ENCODE measurements around the gene PARVB.

PARVB gene

DNA sequence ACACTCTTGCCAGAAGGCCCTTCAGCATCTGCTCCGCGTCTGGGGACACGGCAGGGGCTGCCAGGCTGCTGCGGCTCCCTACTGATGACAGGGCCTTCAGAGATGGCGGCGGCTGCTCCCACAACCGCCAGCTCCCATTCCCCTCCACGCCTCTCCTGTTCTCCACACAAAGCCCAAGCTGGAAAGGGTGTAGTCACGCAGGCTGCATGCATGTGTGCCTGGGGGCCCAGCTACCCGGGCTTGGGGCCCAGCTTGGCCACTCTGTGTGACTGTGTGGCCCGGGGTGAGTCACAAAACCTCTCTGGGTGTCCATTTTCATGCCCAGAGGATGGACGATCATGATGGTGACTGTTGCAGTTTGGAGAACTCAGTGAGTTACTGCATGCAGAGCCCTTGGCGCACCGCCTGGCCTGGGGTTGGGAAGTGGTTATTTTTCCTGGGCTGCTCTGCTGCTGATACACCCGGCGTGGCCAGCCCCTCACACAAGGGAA, 31.7 kb upstream of the PARVB start:
- TF ChIP-seq, protein P1, sequence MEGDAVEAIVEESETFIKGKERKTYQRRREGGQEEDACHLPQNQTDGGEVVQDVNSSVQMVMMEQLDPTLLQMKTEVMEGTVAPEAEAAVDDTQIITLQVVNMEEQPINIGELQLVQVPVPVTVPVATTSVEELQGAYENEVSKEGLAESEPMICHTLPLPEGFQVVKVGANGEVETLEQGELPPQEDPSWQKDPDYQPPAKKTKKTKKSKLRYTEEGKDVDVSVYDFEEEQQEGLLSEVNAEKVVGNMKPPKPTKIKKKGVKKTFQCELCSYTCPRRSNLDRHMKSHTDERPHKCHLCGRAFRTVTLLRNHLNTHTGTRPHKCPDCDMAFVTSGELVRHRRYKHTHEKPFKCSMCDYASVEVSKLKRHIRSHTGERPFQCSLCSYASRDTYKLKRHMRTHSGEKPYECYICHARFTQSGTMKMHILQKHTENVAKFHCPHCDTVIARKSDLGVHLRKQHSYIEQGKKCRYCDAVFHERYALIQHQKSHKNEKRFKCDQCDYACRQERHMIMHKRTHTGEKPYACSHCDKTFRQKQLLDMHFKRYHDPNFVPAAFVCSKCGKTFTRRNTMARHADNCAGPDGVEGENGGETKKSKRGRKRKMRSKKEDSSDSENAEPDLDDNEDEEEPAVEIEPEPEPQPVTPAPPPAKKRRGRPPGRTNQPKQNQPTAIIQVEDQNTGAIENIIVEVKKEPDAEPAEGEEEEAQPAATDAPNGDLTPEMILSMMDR (IDR thresholded peaks at IDR 0.05; ENCODE audit: insufficient read depth, missing control alignments), result no peak
- no peak for DNase-seq (ENCODE audit: insufficient read length, low spot score)
- no peak for FAIRE-seq

DNA sequence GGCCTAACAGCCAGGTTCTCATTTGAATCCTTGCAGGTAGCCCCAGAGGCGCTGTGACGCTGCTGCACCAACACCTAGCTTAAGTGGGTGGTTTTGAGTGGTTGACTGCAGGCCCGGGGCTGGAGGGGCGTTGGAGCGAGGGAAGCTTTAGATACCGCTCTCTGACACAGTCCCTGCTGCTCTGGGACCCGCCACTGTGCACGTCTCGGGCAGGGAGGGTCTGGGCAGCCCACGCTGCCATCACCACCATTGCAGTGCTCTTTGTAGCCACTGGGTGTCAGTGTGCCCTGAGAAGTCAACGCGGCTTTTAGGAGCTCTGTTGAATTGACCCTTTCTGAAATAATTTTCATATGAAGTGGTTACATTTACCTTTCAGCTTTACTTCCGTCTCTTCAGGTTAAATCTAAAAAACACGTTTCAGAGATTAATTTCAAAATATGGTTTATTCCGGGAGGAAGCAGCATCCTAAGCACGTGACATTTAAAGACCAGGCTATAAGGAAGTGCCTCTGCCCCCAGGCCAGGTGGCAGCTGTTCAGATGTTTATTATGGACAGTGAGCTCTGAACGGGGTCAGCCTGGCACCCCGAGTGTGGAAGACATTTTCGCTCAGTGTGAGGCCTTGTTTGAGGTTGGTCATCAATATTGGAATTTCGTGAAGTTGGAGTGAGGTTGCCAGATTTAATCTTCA, 30.9 kb upstream of the PARVB start:
- TF ChIP-seq, protein P1 (IDR thresholded peaks at IDR 0.05; ENCODE audit: insufficient read depth, missing control alignments), result peak; percentile 86
- DNase-seq (ENCODE audit: insufficient read length, low spot score), result peak; percentile 54
- FAIRE-seq, result no peak

DNA sequence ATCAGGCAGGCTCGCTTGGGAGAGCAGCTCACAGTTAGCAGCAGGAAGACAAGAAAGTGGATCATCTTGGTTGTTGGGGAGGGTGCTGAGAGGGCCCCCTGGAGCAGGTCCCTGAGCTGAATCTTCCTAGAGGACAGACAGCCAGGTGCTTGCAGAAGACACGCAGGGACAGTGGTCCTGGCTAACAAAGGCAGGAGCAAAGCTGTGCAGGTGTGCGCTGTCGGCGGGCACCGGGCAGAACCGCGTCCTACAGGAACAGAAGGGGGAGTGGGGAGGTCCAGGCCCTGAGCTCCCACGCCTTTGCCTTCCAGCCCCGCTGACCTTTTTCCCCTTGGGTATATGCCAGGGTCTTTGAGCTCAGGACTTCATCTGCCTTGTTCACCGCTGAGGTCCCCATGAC, 30.1 kb upstream of the PARVB start:
- DNase-seq (ENCODE audit: insufficient read length, low spot score) (no peak), FAIRE-seq (no peak)
- TF ChIP-seq, protein P1 (IDR thresholded peaks at IDR 0.05; ENCODE audit: insufficient read depth, missing control alignments), result no peak

DNA sequence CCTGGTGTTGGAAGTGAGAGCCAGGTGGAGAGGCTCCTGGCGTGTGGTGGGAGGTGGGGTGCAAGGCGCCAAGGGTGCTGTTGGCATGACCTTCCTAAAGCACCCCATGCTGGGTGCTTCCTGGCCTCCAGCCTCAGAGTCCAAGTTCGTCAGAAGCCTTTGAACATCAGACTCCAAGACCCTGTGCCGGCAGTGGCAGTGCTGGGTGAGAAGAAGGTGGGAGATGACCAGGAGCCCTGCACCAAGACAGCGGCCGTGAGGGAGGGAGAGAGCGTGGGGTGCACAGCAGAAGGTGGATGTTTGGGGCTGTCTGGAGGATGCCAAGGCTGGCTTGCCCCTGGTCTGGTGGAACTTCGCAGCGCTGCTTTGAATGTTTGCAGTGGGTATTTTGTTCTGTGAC, 29.7 kb upstream of the PARVB start:
- DNase-seq (ENCODE audit: insufficient read length, low spot score) (no peak), FAIRE-seq (no peak)
- TF ChIP-seq, protein P1 (IDR thresholded peaks at IDR 0.05; ENCODE audit: insufficient read depth, missing control alignments), result no peak

DNA sequence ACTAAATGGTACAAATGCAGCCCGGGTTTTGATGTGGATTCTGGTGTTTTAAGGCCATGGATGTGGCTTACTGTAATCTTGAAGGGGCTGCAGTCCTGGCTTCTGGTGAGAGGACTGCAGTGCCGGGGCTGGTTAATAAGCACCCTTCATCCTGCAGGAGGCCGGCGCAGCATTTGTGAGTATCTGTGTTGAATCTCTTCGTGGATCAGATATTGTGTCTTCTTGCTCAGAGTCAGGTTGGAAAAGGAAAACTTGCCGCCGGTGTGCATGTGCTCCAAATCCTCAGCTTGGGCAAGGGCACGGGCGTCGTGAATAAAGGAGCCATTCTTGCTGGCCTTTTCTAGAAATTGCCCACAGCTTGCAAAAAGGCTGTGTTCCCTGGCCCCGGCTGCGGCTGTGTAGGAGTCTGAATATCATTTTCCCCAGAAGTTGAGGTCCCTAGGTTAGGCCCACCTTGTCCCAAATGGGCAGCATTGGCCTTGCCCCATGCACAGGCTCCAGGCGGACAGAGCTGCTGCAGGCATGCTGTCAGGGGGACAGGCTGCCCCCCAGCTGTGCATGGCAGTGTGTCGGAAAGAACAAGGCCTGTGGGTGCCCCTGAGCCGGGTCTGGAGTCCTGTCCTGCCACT, 28.9 kb upstream of the PARVB start:
- FAIRE-seq (no peak), DNase-seq (ENCODE audit: insufficient read length, low spot score) (no peak)
- TF ChIP-seq, protein P1 (IDR thresholded peaks at IDR 0.05; ENCODE audit: insufficient read depth, missing control alignments), result no peak

DNA sequence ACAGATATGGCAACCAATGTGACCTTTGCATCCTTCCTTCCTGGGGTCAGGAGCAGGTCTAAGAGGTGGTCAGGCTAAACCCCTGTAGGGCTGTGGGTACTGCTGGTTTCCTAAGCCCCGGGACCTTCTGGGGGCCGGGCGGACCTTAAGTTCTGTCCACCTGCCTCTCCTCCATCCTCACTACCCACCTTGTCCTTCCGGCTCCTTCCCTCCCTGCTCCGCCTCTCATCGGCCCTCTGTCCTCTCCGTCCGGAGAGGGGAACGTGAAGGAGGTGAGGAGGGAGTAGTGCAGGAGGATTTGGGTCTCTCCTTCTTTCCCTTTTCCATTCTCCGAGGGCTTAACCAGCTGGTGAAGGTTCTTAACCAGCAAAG, 28.3 kb upstream of the PARVB start:
- DNase-seq (ENCODE audit: insufficient read length, low spot score) (no peak), FAIRE-seq (no peak)
- TF ChIP-seq, protein P1 (IDR thresholded peaks at IDR 0.05; ENCODE audit: insufficient read depth, missing control alignments), result no peak
